HG02938 (cell line): ENCODE data around the gene PTPRG.

Source experiments
- ATAC-seq: cut with Tn5 transposase; IDR thresholded peaks from one replicate; pipeline ENCODE4 v1.9.1; 2021; ENCODE audit warnings: mild to moderate bottlenecking, moderate library complexity; ENCODE audit not compliant: unreplicated experiment

Gene PTPRG

GRCh38 chr3:61983479-61983878, 422.1 kb downstream of the PTPRG start:
- no peak for ATAC-seq

GRCh38 chr3:61985020-61985419, 423.6 kb downstream of the PTPRG start:
- ATAC-seq, result no peak

- ATAC-seq, result no peak
These were observed 425.1 kb downstream of the PTPRG start for GRCh38 chr3:61986473-61986872.

- ATAC-seq, result no peak
These were observed 428.3 kb downstream of the PTPRG start for GRCh38 chr3:61989681-61990080.

- no peak for ATAC-seq
These were observed 429.1 kb downstream of the PTPRG start for GRCh38 chr3:61990327-61991027.

GRCh38 chr3:61991706-61992105, 430.3 kb downstream of the PTPRG start:
- ATAC-seq, result no peak

GRCh38 chr3:61996366-61996765, 435.0 kb downstream of the PTPRG start:
- ATAC-seq, result no peak

GRCh38 chr3:61997101-61997500, 435.7 kb downstream of the PTPRG start:
- no peak for ATAC-seq

GRCh38 chr3:62003835-62004234, 442.5 kb downstream of the PTPRG start:
- ATAC-seq, result no peak

- no peak for ATAC-seq
These were observed 445.7 kb downstream of the PTPRG start for GRCh38 chr3:62007036-62007435.

GRCh38 chr3:62010989-62011388, 449.6 kb downstream of the PTPRG start:
- no peak for ATAC-seq

GRCh38 chr3:62011666-62012065, 450.3 kb downstream of the PTPRG start:
- ATAC-seq, result no peak

GRCh38 chr3:62013951-62014350, 452.6 kb downstream of the PTPRG start:
- ATAC-seq, result no peak

- ATAC-seq, result no peak
These were observed 453.7 kb downstream of the PTPRG start for GRCh38 chr3:62015111-62015510.

GRCh38 chr3:62019906-62020305, 458.5 kb downstream of the PTPRG start:
- ATAC-seq, result no peak

GRCh38 chr3:62020706-62021105, 459.3 kb downstream of the PTPRG start:
- ATAC-seq, result no peak

- ATAC-seq, result no peak
These were observed 460.9 kb downstream of the PTPRG start for GRCh38 chr3:62022312-62022711.

- ATAC-seq, result no peak
These were observed 463.5 kb downstream of the PTPRG start for GRCh38 chr3:62024882-62025281.

- no peak for ATAC-seq
These were observed 464.5 kb downstream of the PTPRG start for GRCh38 chr3:62025913-62026312.

- no peak for ATAC-seq
These were observed 465.9 kb downstream of the PTPRG start for GRCh38 chr3:62027241-62027640.

- ATAC-seq, result no peak
These were observed 466.4 kb downstream of the PTPRG start for GRCh38 chr3:62027796-62028195.

- no peak for ATAC-seq
These were observed 466.9 kb downstream of the PTPRG start for GRCh38 chr3:62028236-62028635.

- ATAC-seq, result no peak
These were observed 471.4 kb downstream of the PTPRG start for GRCh38 chr3:62032738-62033137.
